Measurements from ENCODE around the gene PRKCD. TPM values are rescaled to one million over a fixed set of nuclear protein-coding genes. Genes with fewer than 3 reads are reported as not detected.

PRKCD gene
- total and polyA plus RNA-seq, 5 donors from 2014 or later, result 13.6 to 33.6 (median 16.8) TPM

GRCh38 chr3:53194210-53195065 is 33.4 kb downstream of the PRKCD start:
- peaks cover 5% of the 10 kb centered on the region for H3K4me1 ChIP-seq (ENCODE audit: control insufficient read depth, insufficient read depth, low read length, poor library complexity, severe bottlenecking)
- ATAC-seq (ENCODE audit: low read depth in 2 of 2), result no peak
- no peak for DNase-seq
- no peak overlapping the region for H3K4me3 ChIP-seq (ENCODE audit: low read depth, low read length)
- no peak overlapping the region for H3K27ac Mint-ChIP-seq
- H3K27me3 ChIP-seq (ENCODE audit: control insufficient read depth, insufficient read depth, low read length), result no peaks in the 10 kb centered on the region
- H3K9me3 Mint-ChIP-seq, result no peaks in the 10 kb centered on the region
- H3K9me3 ChIP-seq (ENCODE audit: control insufficient read depth in 2 of 2, low read length in 2 of 2), result no peaks in the 10 kb centered on the region
- peaks cover 0 to 13% (median 2%) of the 10 kb centered on the region in 4 donors for H3K4me1 Mint-ChIP-seq
- no peak overlapping the region for H3K27ac ChIP-seq (ENCODE audit: insufficient read depth, low read length, poor library complexity, severe bottlenecking)
- no peak overlapping the region for H3K4me3 Mint-ChIP-seq
- peaks cover 4% of the 10 kb centered on the region for H3K27me3 Mint-ChIP-seq
- H3K36me3 ChIP-seq (ENCODE audit: control insufficient read depth, insufficient read depth, low read length), result peaks cover 24% of the 10 kb centered on the region
- peaks cover 22% of the 10 kb centered on the region for H3K36me3 Mint-ChIP-seq

DNA sequence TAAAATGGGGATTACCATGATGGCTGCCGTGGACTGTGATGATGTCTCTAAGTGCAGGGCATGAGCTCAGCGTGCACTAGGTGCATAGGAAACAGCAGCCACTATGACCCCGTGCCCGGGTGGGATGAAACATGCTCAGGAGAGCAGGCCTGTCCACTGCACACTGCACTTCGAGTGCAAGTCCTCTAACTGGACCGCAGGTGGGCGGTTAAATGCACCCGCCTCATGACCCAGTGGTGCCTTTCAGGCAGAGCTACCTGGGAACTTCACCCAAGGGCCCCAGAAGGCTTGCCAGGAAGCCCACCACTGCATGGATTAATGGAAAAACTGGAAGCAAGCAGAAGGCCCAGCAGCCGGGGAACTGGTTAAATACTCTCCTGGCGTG is 34.0 kb downstream of the PRKCD start:
- Mint-ChIP-seq H3K4me1 (peaks cover 0 to 13% (median 2%) of the 10 kb centered on the region in 4 donors), H3K9me3 (no peaks in the 10 kb centered on the region), H3K27ac (no peak overlapping the region), H3K27me3 (peaks cover 4% of the 10 kb centered on the region), H3K36me3 (peaks cover 18% of the 10 kb centered on the region), H3K4me3 (peak overlapping the region in 1 of 4 donors; percentile 21)
- DNase-seq (no peak), ATAC-seq (ENCODE audit: low read depth in 2 of 2) (no peak)
- H3K9me3 ChIP-seq (ENCODE audit: control insufficient read depth in 2 of 2, low read length in 2 of 2), result no peaks in the 10 kb centered on the region
- H3K27ac ChIP-seq (ENCODE audit: insufficient read depth, low read length, poor library complexity, severe bottlenecking), result no peak overlapping the region
- no peaks in the 10 kb centered on the region for H3K27me3 ChIP-seq (ENCODE audit: control insufficient read depth, insufficient read depth, low read length)
- peaks cover 5% of the 10 kb centered on the region for H3K4me1 ChIP-seq (ENCODE audit: control insufficient read depth, insufficient read depth, low read length, poor library complexity, severe bottlenecking)
- no peak overlapping the region for H3K4me3 ChIP-seq (ENCODE audit: low read depth, low read length)
- H3K36me3 ChIP-seq (ENCODE audit: control insufficient read depth, insufficient read depth, low read length), result peaks cover 17% of the 10 kb centered on the region

DNA sequence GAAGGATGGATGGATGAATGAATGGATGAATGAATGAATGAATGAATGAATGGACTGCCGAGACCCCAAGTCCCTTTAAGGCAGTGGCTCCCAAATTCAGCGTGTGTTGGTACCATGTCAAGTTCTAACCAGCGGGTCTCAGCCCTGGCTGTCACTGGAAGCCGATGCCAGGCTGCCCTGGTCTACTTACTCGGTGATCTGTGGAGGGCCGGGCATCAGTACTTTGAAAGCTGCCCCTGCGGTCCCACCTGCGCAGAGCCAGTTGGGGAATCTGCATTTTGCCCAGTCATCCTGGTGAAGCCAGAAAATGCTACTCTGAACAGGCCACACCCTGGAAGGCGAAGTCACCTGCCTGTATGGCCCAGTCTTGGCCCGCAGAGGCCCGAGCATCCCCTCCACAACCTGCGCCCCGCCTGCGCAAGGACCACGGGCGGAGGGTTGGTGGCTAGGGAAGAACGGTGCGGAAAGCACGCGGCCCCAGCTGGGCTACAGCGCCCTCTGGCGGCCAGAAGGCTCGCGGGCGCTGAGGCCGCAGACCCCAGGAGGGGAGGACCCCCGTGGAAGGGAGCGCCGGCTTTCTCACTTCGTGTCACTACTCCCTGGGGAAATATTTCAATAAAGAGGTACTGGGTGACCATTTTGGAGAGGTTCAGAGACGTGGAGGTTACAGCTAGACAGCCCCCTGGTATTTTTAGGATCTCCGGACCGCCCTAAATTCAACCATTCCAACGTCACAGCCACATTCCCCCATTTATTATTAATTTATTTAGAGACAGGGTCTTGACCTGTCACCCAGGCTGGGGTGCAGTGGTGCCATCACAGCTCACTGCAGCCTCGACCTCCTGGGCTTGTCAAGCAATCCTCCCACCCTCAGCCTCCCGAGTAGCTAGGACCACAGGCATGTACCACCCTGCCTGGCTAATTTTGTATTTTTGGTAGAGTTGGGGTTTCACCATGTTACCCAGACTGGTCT is 34.9 kb downstream of the PRKCD start:
- H3K9me3 Mint-ChIP-seq, result no peaks in the 10 kb centered on the region
- no peak overlapping the region for H3K4me3 ChIP-seq (ENCODE audit: low read depth, low read length)
- peaks cover 15% of the 10 kb centered on the region for H3K36me3 ChIP-seq (ENCODE audit: control insufficient read depth, insufficient read depth, low read length)
- H3K36me3 Mint-ChIP-seq, result peaks cover 11% of the 10 kb centered on the region
- no peak overlapping the region for H3K27ac ChIP-seq (ENCODE audit: insufficient read depth, low read length, poor library complexity, severe bottlenecking)
- peaks cover 5% of the 10 kb centered on the region for H3K4me1 ChIP-seq (ENCODE audit: control insufficient read depth, insufficient read depth, low read length, poor library complexity, severe bottlenecking)
- H3K9me3 ChIP-seq (ENCODE audit: control insufficient read depth in 2 of 2, low read length in 2 of 2), result no peaks in the 10 kb centered on the region
- H3K4me3 Mint-ChIP-seq, result no peak overlapping the region
- peaks cover 0 to 13% (median 2%) of the 10 kb centered on the region in 4 donors for H3K4me1 Mint-ChIP-seq
- DNase-seq (peak; percentile 23 to 53 (median 49)), ATAC-seq (ENCODE audit: low read depth in 2 of 2) (peak; percentile 65 to 67)
- no peaks in the 10 kb centered on the region for H3K27me3 ChIP-seq (ENCODE audit: control insufficient read depth, insufficient read depth, low read length)
- H3K27ac Mint-ChIP-seq, result peak overlapping the region in 1 of 3 donors; percentile 32
- H3K27me3 Mint-ChIP-seq, result peaks cover 4% of the 10 kb centered on the region

DNA sequence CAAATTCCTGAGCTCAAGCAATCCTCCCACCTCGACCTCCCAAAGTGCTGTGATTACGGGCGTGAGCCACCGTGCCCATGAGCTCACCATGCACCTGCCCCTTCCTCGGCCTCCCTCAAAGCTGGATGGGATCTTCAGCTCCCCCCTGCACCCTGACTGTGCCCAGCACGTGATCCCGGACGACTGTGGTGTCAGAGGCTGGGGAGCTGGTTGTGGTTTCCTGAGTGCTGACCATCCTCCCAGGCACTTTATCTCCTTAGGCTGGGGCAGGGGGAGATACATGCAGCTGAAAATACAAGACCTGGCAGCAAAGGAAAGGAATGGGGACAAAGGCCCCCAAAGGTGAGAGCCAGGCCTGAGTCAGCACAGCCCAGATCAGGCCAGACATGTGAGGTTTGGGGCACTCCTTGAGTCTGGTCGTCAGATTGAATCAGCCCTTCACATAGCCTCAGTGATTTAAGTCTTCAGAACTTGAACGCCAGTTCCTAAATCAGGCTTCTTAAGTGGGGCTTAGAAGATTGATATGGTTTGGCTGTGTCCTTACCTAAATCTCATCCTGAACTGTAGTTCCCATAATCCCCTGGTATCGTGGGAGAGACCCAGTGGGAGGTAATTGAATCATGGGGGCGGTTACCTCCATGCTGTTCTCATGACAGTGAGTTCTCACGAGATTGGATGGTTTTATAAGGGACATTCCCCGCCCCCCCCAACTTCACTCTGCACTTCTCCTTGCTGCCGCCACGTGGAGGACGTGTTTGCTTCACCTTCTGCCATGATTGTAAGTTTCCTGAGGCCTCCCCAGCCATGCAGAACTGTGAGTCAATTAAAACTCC is 35.8 kb downstream of the PRKCD start:
- Histone ChIP-seq H3K9me3 (ENCODE audit: control insufficient read depth in 2 of 2, low read length in 2 of 2) (no peaks in the 10 kb centered on the region), H3K27me3 (ENCODE audit: control insufficient read depth, insufficient read depth, low read length) (no peaks in the 10 kb centered on the region), H3K36me3 (ENCODE audit: control insufficient read depth, insufficient read depth, low read length) (peaks cover 11% of the 10 kb centered on the region), H3K27ac (ENCODE audit: insufficient read depth, low read length, poor library complexity, severe bottlenecking) (no peak overlapping the region), H3K4me3 (ENCODE audit: low read depth, low read length) (no peak overlapping the region), H3K4me1 (ENCODE audit: control insufficient read depth, insufficient read depth, low read length, poor library complexity, severe bottlenecking) (peaks cover 5% of the 10 kb centered on the region)
- Mint-ChIP-seq H3K4me1 (peaks cover 0 to 13% (median 2%) of the 10 kb centered on the region in 4 donors), H3K36me3 (peaks cover 10% of the 10 kb centered on the region), H3K27ac (no peak overlapping the region), H3K27me3 (peaks cover 4% of the 10 kb centered on the region), H3K4me3 (no peak overlapping the region), H3K9me3 (no peaks in the 10 kb centered on the region)
- ATAC-seq (ENCODE audit: low read depth in 2 of 2) (peak in 1 of 2 donors; percentile 30), DNase-seq (peak in 2 of 3 donors; percentile 13 to 50)

- peaks cover 4% of the 10 kb centered on the region for H3K27me3 Mint-ChIP-seq
- H3K4me3 Mint-ChIP-seq, result no peak overlapping the region
- no peaks in the 10 kb centered on the region for H3K9me3 Mint-ChIP-seq
- DNase-seq, result no peak
- Histone ChIP-seq H3K27me3 (ENCODE audit: control insufficient read depth, insufficient read depth, low read length) (no peaks in the 10 kb centered on the region), H3K27ac (ENCODE audit: insufficient read depth, low read length, poor library complexity, severe bottlenecking) (no peak overlapping the region), H3K9me3 (ENCODE audit: control insufficient read depth in 2 of 2, low read length in 2 of 2) (no peaks in the 10 kb centered on the region), H3K4me1 (ENCODE audit: control insufficient read depth, insufficient read depth, low read length, poor library complexity, severe bottlenecking) (peaks cover 5% of the 10 kb centered on the region), H3K36me3 (ENCODE audit: control insufficient read depth, insufficient read depth, low read length) (no peaks in the 10 kb centered on the region), H3K4me3 (ENCODE audit: low read depth, low read length) (no peak overlapping the region)
- peaks cover 0 to 13% (median 2%) of the 10 kb centered on the region in 4 donors for H3K4me1 Mint-ChIP-seq
- no peaks in the 10 kb centered on the region for H3K36me3 Mint-ChIP-seq
- no peak for ATAC-seq (ENCODE audit: low read depth in 2 of 2)
- no peak overlapping the region for H3K27ac Mint-ChIP-seq
Measured at GRCh38 chr3:53198256-53198977, 37.4 kb downstream of the PRKCD start.

GRCh38 chr3:53198996-53199395 is 38.0 kb downstream of the PRKCD start:
- H3K36me3 ChIP-seq (ENCODE audit: control insufficient read depth, insufficient read depth, low read length), result no peaks in the 10 kb centered on the region
- H3K4me3 Mint-ChIP-seq, result no peak overlapping the region
- H3K27me3 Mint-ChIP-seq, result peaks cover 4% of the 10 kb centered on the region
- DNase-seq, result no peak
- no peak overlapping the region for H3K27ac ChIP-seq (ENCODE audit: insufficient read depth, low read length, poor library complexity, severe bottlenecking)
- H3K9me3 ChIP-seq (ENCODE audit: control insufficient read depth in 2 of 2, low read length in 2 of 2), result no peaks in the 10 kb centered on the region
- H3K36me3 Mint-ChIP-seq, result no peaks in the 10 kb centered on the region
- H3K27me3 ChIP-seq (ENCODE audit: control insufficient read depth, insufficient read depth, low read length), result no peaks in the 10 kb centered on the region
- peaks cover 5% of the 10 kb centered on the region for H3K4me1 ChIP-seq (ENCODE audit: control insufficient read depth, insufficient read depth, low read length, poor library complexity, severe bottlenecking)
- no peak overlapping the region for H3K4me3 ChIP-seq (ENCODE audit: low read depth, low read length)
- no peaks in the 10 kb centered on the region for H3K9me3 Mint-ChIP-seq
- ATAC-seq (ENCODE audit: low read depth in 2 of 2), result no peak
- peaks cover 0 to 13% (median 2%) of the 10 kb centered on the region in 4 donors for H3K4me1 Mint-ChIP-seq
- no peak overlapping the region for H3K27ac Mint-ChIP-seq
